HL-60 (cell line): ENCODE data around the gene EXOSC10.
"Not testable (repeated sequence)": the region's sequence is repeated elsewhere in the genome, so short reads cannot be mapped to it uniquely, and the experiment has no call there.

Experiments used
- DNase-seq, 2 experiments: peaks; one replicate each; pipeline ENCODE4 v3.0.0-alpha.2; 2010 to 2020; ENCODE audit warnings: low read depth in 1 of 2, low spot score in 1 of 2
- H3K27ac ChIP-seq: fragments of 250-450 bp; sonication (Bioruptor Pico); replicated peaks from 2 replicates; pipeline ENCODE4 v1.5.1; 2020; ENCODE audit warnings: mild to moderate bottlenecking, moderate library complexity
- H3K27me3 ChIP-seq: fragments of 250-450 bp; sonication (Bioruptor Pico); 2 replicates; pipeline ENCODE4 v1.5.1; 2021; ENCODE audit warnings: mild to moderate bottlenecking, moderate library complexity; ENCODE audit not compliant: insufficient read depth, poor library complexity, severe bottlenecking
- H3K4me3 ChIP-seq: replicated peaks from 2 replicates; pipeline ENCODE4 v1.5.1; 2011; ENCODE audit warnings: mild to moderate bottlenecking, control low read depth, low read length; ENCODE audit not compliant: insufficient read depth
- CTCF ChIP-seq: IDR thresholded peaks from one replicate; pipeline ENCODE4 v1.5.1; 2011; ENCODE audit warnings: low read length, control low read depth, inconsistent platforms; ENCODE audit not compliant: insufficient read depth
- GABPA ChIP-seq: IDR thresholded peaks from 2 replicates; pipeline ENCODE4 v1.6.1; 2012; ENCODE audit warnings: low read depth
- POLR2AphosphoS5 ChIP-seq: IDR thresholded peaks from 2 replicates; pipeline ENCODE4 v1.6.1; 2012; ENCODE audit warnings: low read depth
- REST ChIP-seq: IDR thresholded peaks from 2 replicates; pipeline ENCODE4 v1.6.1; 2012; ENCODE audit warnings: low read depth; ENCODE audit not compliant: insufficient replicate concordance
- SPI1 ChIP-seq: IDR thresholded peaks from 2 replicates; pipeline ENCODE4 v1.6.1; 2012; ENCODE audit warnings: low read depth, mild to moderate bottlenecking, borderline replicate concordance

Gene EXOSC10

DNA sequence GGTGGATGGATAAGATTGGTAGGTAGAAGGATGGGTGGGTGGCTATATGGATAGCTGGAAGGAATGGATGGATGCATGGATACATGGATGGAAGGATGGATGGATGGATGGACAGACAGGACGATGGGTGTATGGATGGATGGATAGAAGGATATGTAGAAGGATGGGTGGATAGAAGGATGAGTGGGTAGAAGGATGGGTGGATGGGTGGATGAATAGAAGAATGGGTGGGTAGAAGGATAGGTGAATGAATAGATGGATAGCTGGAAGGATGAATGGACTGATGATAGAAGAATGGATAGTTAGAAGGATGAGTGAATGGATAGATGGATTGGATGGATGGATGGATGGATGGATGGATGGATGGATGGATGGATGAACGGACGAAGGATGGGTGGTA is 57.6 kb downstream of the EXOSC10 start:
- H3K4me3 ChIP-seq: no peak overlapping the region
- TF ChIP-seq REST: no peak
- no peak for TF ChIP-seq CTCF
- H3K27me3 ChIP-seq: no peaks in the 10 kb centered on the region
- no peak for DNase-seq
- H3K27ac ChIP-seq: no peak overlapping the region

- no peak for DNase-seq
- H3K27me3 ChIP-seq: no peaks in the 10 kb centered on the region
- TF ChIP-seq CTCF (no peak), POLR2AphosphoS5 (no peak), SPI1 (no peak), GABPA (no peak), REST (no peak)
- H3K4me3 ChIP-seq: no peak overlapping the region
- H3K27ac ChIP-seq: no peak overlapping the region
Measured at GRCh38 chr1:11041048-11041447, 58.6 kb downstream of the EXOSC10 start.

GRCh38 chr1:11040105-11040429 is 59.6 kb downstream of the EXOSC10 start:
- DNase-seq, H3K27ac ChIP-seq, H3K4me3 ChIP-seq, H3K27me3 ChIP-seq: not testable (repeated sequence)

- DNase-seq: no peak
- Histone ChIP-seq H3K27me3 (no peaks in the 10 kb centered on the region), H3K27ac (no peak overlapping the region), H3K4me3 (no peak overlapping the region)
- TF ChIP-seq CTCF (no peak), REST (no peak), GABPA (no peak), SPI1 (no peak), POLR2AphosphoS5 (no peak)
Measured at GRCh38 chr1:11039351-11040104, 60.1 kb downstream of the EXOSC10 start.
